GM12874 (cell line): ENCODE measurements around the gene PDE12.

ENCODE experiments used
- TF ChIP-seq, protein P1 (sequence below): IDR thresholded peaks from 2 replicates; pipeline ENCODE4 v1.5.1; 2011; ENCODE audit warnings: low read depth, mild to moderate bottlenecking, control low read depth, low read length, moderate library complexity; ENCODE audit not compliant: insufficient read depth

The PDE12 gene

DNA sequence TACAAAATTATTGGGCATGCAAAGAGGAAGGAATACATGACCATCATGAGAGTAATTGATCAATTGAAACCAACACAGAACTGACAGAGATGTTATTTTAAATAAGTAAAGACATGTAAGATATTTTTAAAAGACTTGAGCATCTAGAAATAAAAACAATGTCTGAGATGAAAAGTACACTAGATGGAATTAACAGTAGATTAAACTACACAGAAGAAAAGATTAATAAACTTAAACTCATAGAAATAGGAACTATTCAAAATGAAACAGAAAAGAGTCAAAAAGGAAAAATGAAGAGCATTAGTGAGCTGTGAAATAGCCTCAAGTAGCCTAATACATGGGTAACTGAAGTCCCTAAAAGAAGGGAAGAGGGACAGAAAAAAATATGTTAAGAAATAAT is 49.6 kb downstream of the PDE12 start:
- TF ChIP-seq, protein P1, sequence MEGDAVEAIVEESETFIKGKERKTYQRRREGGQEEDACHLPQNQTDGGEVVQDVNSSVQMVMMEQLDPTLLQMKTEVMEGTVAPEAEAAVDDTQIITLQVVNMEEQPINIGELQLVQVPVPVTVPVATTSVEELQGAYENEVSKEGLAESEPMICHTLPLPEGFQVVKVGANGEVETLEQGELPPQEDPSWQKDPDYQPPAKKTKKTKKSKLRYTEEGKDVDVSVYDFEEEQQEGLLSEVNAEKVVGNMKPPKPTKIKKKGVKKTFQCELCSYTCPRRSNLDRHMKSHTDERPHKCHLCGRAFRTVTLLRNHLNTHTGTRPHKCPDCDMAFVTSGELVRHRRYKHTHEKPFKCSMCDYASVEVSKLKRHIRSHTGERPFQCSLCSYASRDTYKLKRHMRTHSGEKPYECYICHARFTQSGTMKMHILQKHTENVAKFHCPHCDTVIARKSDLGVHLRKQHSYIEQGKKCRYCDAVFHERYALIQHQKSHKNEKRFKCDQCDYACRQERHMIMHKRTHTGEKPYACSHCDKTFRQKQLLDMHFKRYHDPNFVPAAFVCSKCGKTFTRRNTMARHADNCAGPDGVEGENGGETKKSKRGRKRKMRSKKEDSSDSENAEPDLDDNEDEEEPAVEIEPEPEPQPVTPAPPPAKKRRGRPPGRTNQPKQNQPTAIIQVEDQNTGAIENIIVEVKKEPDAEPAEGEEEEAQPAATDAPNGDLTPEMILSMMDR, result no peak

DNA sequence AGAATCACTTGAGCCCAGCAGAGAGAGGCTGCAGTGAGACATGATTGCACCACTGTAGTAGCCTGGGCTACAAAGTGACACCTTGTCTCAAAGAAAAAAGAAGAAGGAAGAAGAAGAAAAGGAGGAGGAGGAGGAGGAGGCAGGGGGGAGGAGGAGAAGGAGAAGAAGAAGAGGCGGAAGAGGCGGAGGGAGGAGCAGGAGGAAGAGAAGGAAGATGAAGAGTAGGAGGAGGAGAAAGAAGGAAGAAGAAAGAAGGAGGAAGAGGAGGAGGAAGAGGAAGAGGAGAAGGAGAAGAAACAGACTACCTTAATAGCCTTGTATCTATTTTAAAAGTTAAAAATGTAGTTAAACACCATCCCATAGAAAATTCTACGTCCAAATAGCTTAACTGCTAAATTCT is 60.2 kb downstream of the PDE12 start:
- TF ChIP-seq, protein P1, result no peak
